IMR-90 (cell line): ENCODE measurements around the gene EBF4.

Source experiments
- POLR2A ChIP-seq: IDR thresholded peaks from 2 replicates; pipeline ENCODE4 v1.6.1; 2012; ENCODE audit warnings: mild to moderate bottlenecking, low read depth, low read length
- TF ChIP-seq, protein P1 (sequence below): conservative IDR thresholded peaks from 2 replicates; pipeline ENCODE4 v1.5.1; 2012; ENCODE audit warnings: mild to moderate bottlenecking, low read depth, low read length, improper control_type of control experiment

DNA sequence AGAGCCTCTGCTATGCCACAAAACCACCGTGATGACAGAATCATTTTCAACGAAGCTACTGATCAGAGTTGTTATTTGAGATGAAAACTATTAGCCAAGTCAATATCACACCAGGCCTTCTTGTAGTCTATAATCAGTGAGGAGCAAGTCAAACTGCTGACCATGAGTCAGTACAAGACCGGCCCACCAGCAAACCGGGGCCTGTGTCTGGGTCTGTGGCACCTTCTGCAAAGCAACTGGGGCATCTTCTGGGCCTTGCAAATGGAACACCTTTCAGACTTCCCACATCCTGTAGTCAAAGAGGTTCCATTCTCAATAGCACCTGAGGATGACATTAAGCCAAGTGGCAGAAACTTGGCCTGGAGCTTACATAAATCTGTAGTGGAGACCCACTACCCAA is 69.3 kb downstream of the EBF4 start:
- TF ChIP-seq, protein P1, sequence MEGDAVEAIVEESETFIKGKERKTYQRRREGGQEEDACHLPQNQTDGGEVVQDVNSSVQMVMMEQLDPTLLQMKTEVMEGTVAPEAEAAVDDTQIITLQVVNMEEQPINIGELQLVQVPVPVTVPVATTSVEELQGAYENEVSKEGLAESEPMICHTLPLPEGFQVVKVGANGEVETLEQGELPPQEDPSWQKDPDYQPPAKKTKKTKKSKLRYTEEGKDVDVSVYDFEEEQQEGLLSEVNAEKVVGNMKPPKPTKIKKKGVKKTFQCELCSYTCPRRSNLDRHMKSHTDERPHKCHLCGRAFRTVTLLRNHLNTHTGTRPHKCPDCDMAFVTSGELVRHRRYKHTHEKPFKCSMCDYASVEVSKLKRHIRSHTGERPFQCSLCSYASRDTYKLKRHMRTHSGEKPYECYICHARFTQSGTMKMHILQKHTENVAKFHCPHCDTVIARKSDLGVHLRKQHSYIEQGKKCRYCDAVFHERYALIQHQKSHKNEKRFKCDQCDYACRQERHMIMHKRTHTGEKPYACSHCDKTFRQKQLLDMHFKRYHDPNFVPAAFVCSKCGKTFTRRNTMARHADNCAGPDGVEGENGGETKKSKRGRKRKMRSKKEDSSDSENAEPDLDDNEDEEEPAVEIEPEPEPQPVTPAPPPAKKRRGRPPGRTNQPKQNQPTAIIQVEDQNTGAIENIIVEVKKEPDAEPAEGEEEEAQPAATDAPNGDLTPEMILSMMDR, result no peak
- TF ChIP-seq POLR2A, result no peak
